CD4-positive, alpha-beta T cell (primary cell): ENCODE results near the gene XPO6. TPM values are rescaled to one million over a fixed set of nuclear protein-coding genes. Genes with fewer than 3 reads are reported as not detected.
A peak's percentile ranks its signal among the peaks of the same experiment; 100 is the strongest.

ENCODE experiments used
- ATAC-seq: fragments of 200-7000 bp; cut with Tn5 transposase; one replicate; pipeline ENCODE4 v1.10.0; 2022; ENCODE audit warnings: mild to moderate bottlenecking; ENCODE audit not compliant: poor library complexity
- CTCF ChIA-PET: fragments of 350-600 bp; sonication (Branson Sonifier 250); formaldehyde crosslinking; loops from one replicate; lab custom pipeline; 2021; ENCODE audit warnings: antibody characterized with exemption, inconsistent platforms; lab: Charles Lee
- POLR2A ChIA-PET: fragments of 350-600 bp; sonication (Branson Sonifier 250); formaldehyde crosslinking; loops from one replicate; lab custom pipeline; 2021; ENCODE audit warnings: antibody characterized with exemption, inconsistent platforms; lab: Charles Lee
- DNase-seq, 14 experiments: peaks; one replicate each; pipeline ENCODE4 v3.0.0-alpha.2; 2013 to 2020; ENCODE audit warnings: mixed read lengths in 2 of 14
- H3K27ac ChIP-seq, 2 donors: one replicate each; pipeline versions ENCODE4 v1.5.1 to v1.7.0; 2013; ENCODE audit warnings: low read length in 2 of 2, low read depth in 1 of 2, mild to moderate bottlenecking in 1 of 2
- H3K27me3 ChIP-seq, 2 experiments: 1 replicate in 1 of 2; 2 replicates in 1 of 2; pipeline versions ENCODE4 v1.6.1 to v1.7.0; 2013; ENCODE audit warnings: low read length in 2 of 2, control low read depth in 1 of 2, mild to moderate bottlenecking in 1 of 2, moderate library complexity in 1 of 2; ENCODE audit not compliant: insufficient read depth in 2 of 2, control insufficient read depth in 1 of 2
- H3K36me3 ChIP-seq: one replicate; pipeline ENCODE4 v1.6.1; 2013; ENCODE audit warnings: low read length, control low read depth; ENCODE audit not compliant: insufficient read depth
- H3K4me1 ChIP-seq: one replicate; pipeline ENCODE4 v1.6.1; 2013; ENCODE audit warnings: low read length, control low read depth; ENCODE audit not compliant: insufficient read depth
- H3K4me3 ChIP-seq: one replicate; pipeline ENCODE4 v1.5.1; 2013; ENCODE audit warnings: mild to moderate bottlenecking, low read length, moderate library complexity
- H3K9me3 ChIP-seq, 2 experiments: 1 replicate in 1 of 2; 2 replicates in 1 of 2; pipeline versions ENCODE4 v1.6.1 to v1.7.0; 2013; ENCODE audit warnings: low read length in 2 of 2, mild to moderate bottlenecking in 2 of 2, control low read depth in 1 of 2, moderate library complexity in 1 of 2; ENCODE audit not compliant: control insufficient read depth in 1 of 2, insufficient read depth in 1 of 2
- H3K27ac Mint-ChIP-seq: one replicate; pipeline ENCODE4 v1.8.0; 2020; ENCODE audit warnings: mixed read lengths
- H3K27me3 Mint-ChIP-seq: one replicate; pipeline ENCODE4 v1.8.0; 2021; ENCODE audit warnings: mixed read lengths
- H3K36me3 Mint-ChIP-seq: one replicate; pipeline ENCODE4 v1.8.0; 2021; ENCODE audit warnings: low read depth, mixed read lengths
- H3K4me1 Mint-ChIP-seq: one replicate; pipeline ENCODE4 v1.8.0; 2021; ENCODE audit warnings: low read depth, mixed read lengths
- H3K4me3 Mint-ChIP-seq: one replicate; pipeline ENCODE4 v1.8.0; 2020; ENCODE audit warnings: mild to moderate bottlenecking, mixed read lengths
- H3K9me3 Mint-ChIP-seq: one replicate; pipeline ENCODE4 v1.8.0; 2020; ENCODE audit warnings: mixed read lengths
- CTCF ChIP-seq: fragments of 200-600 bp; IDR thresholded peaks from one replicate; pipeline ENCODE4 v1.8.0; 2022; ENCODE audit warnings: antibody characterized with exemption, mild to moderate bottlenecking
- intact Hi-C, 2 experiments: fragments of 100-400 bp; cut with DNase I in 1 of 2; cut with micrococcal nuclease in 1 of 2; formaldehyde crosslinking; loops; one replicate each; pipeline versions ENCODE4 v1.15.1 to v1.9.0; 2023 to 2025; cut with DNase I, micrococcal nuclease
- total RNA-seq, 174 experiments: library from RNA in 2 of 174; stranded (reverse) in 2 of 174; gene quantifications; one replicate each; pipeline ENCODE4 v1.2.3 and lab custom pipeline; 2021 to 2026

XPO6 gene
- total RNA-seq, 2 experiments from 2014 or later: 378 to 390 TPM

GRCh38 chr16:28193530-28194423 is 18.0 kb downstream of the XPO6 start:
- Histone ChIP-seq H3K4me3 (peak overlapping the region; percentile 36), H3K27ac (peak overlapping the region; percentile 88 to 89), H3K27me3 (no peaks in the 10 kb centered on the region), H3K4me1 (peaks cover 78% of the 10 kb centered on the region), H3K36me3 (peaks cover 25% of the 10 kb centered on the region), H3K9me3 (no peaks in the 10 kb centered on the region)
- peak overlapping the region; percentile 93 for H3K27ac Mint-ChIP-seq
- DNase-seq: peak in 8 of 14 experiments; percentile 15 to 73 (median 27)
- peaks cover 75% of the 10 kb centered on the region for H3K36me3 Mint-ChIP-seq
- ChIA-PET CTCF (interaction anchor here (0.7 to 3.2 kb wide), 13 partner anchors 9 to 57 kb away, joined by 3 to 28 read pairs (median 4); no protein-coding TSS in a partner anchor), POLR2A (interaction anchor here (0.5 to 5.6 kb wide), 20 partner anchors 8 to 113 kb away, joined by 3 to 48 read pairs (median 4); partner anchors contain the start of gene XPO6)
- intact Hi-C loops: loop anchor here (1.0 to 2.0 kb wide), 3 partner anchors 18 to 53 kb away; partner anchors contain the start of gene XPO6 (in 2 of the 2)
- no peak for TF ChIP-seq CTCF
- peak; percentile 13 for ATAC-seq
- peak overlapping the region; percentile 74 for H3K4me3 Mint-ChIP-seq
- H3K27me3 Mint-ChIP-seq: no peaks in the 10 kb centered on the region
- H3K9me3 Mint-ChIP-seq: no peaks in the 10 kb centered on the region
- peaks cover 86% of the 10 kb centered on the region for H3K4me1 Mint-ChIP-seq

- Histone ChIP-seq H3K4me1 (peaks cover 84% of the 10 kb centered on the region), H3K27ac (peak overlapping the region; percentile 88 to 89), H3K4me3 (peak overlapping the region; percentile 36), H3K9me3 (no peaks in the 10 kb centered on the region), H3K27me3 (no peaks in the 10 kb centered on the region), H3K36me3 (peaks cover 25% of the 10 kb centered on the region)
- POLR2A ChIA-PET: interaction anchor here (0.7 to 5.6 kb wide), 9 partner anchors 11 to 52 kb away, joined by 3 to 48 read pairs (median 6); partner anchors contain the start of gene XPO6
- H3K27me3 Mint-ChIP-seq: no peaks in the 10 kb centered on the region
- CTCF ChIA-PET: interaction anchor here (0.7 to 3.2 kb wide), 11 partner anchors 9 to 84 kb away, joined by 3 to 28 read pairs (median 4); partner anchors contain the start of gene XPO6
- H3K4me3 Mint-ChIP-seq: peak overlapping the region; percentile 74
- peaks cover 94% of the 10 kb centered on the region for H3K4me1 Mint-ChIP-seq
- intact Hi-C loops: loop anchor here (1.0 to 2.0 kb wide), 3 partner anchors 18 to 52 kb away; partner anchors contain the start of gene XPO6 (in 2 of the 2)
- no peaks in the 10 kb centered on the region for H3K9me3 Mint-ChIP-seq
- DNase-seq (peak; percentile 55 to 91 (median 70)), ATAC-seq (peak; percentile 87)
- TF ChIP-seq CTCF: peak; percentile 47
- H3K36me3 Mint-ChIP-seq: peaks cover 81% of the 10 kb centered on the region
- H3K27ac Mint-ChIP-seq: peak overlapping the region; percentile 93
Measured at GRCh38 chr16:28192806-28193529, 18.8 kb downstream of the XPO6 start.
